HepG2 (cell line): ENCODE results near the gene MEMO1. TPM values are rescaled to one million over a fixed set of nuclear protein-coding genes. Genes with fewer than 3 reads are reported as not detected.

Experiments
- BHLHE40 ChIP-seq: IDR thresholded peaks from 2 replicates; pipeline ENCODE4 v1.6.1; 2011; ENCODE audit warnings: low read length, improper control_type of control experiment
- CENPT ChIP-seq: sonication (generic); formaldehyde crosslinking; IDR thresholded peaks from 2 replicates; pipeline ENCODE4 v1.8.0; 2022; ENCODE audit warnings: low read depth, mild to moderate bottlenecking, moderate library complexity, missing genetic modification reagents
- DMTF1 ChIP-seq: sonication (generic); formaldehyde crosslinking; IDR thresholded peaks from 2 replicates; pipeline ENCODE4 v1.4.0; 2020; ENCODE audit warnings: mild to moderate bottlenecking, missing genetic modification reagents
- IKZF4 ChIP-seq: sonication (generic); formaldehyde crosslinking; IDR thresholded peaks from 2 replicates; pipeline ENCODE4 v1.5.1; 2020; ENCODE audit warnings: borderline replicate concordance, mild to moderate bottlenecking, low read depth, missing genetic modification reagents; ENCODE audit errors: not compliant biosample characterization
- KAT8 ChIP-seq: IDR thresholded peaks from 2 replicates; pipeline ENCODE4 v1.6.1; 2016; ENCODE audit warnings: missing genetic modification reagents, missing compliant biosample characterization
- SMARCC2 ChIP-seq: fragments of 450-650 bp; IDR thresholded peaks from 2 replicates; pipeline ENCODE4 v1.6.1; 2017; ENCODE audit warnings: antibody characterized with exemption, mild to moderate bottlenecking
- SRY ChIP-seq: sonication (generic); formaldehyde crosslinking; IDR thresholded peaks from 2 replicates; pipeline ENCODE4 v1.8.0; 2022; ENCODE audit warnings: mild to moderate bottlenecking, missing genetic modification reagents
- ZNF101 ChIP-seq: sonication (generic); formaldehyde crosslinking; IDR thresholded peaks from 2 replicates; pipeline ENCODE4 v1.4.0; 2020; ENCODE audit warnings: mild to moderate bottlenecking, low read depth, missing genetic modification reagents, borderline replicate concordance
- ZNF33A ChIP-seq: sonication (generic); formaldehyde crosslinking; IDR thresholded peaks from 2 replicates; pipeline ENCODE4 v1.5.1; 2020; ENCODE audit warnings: missing genetic modification reagents, mild to moderate bottlenecking, moderate library complexity, borderline replicate concordance
- ZNF354B ChIP-seq: sonication (generic); formaldehyde crosslinking; IDR thresholded peaks from 2 replicates; pipeline ENCODE4 v1.8.0; 2022; ENCODE audit warnings: mild to moderate bottlenecking, missing genetic modification reagents
- ZNF512B ChIP-seq: sonication (generic); formaldehyde crosslinking; IDR thresholded peaks from 2 replicates; pipeline ENCODE4 v1.5.1; 2020; ENCODE audit warnings: missing genetic modification reagents, mild to moderate bottlenecking, borderline replicate concordance
- ZNF543 ChIP-seq: sonication (generic); formaldehyde crosslinking; IDR thresholded peaks from 2 replicates; pipeline ENCODE4 v1.4.0; 2020; ENCODE audit warnings: mild to moderate bottlenecking, missing genetic modification reagents
- ZNF674 ChIP-seq: sonication (generic); formaldehyde crosslinking; IDR thresholded peaks from 2 replicates; pipeline ENCODE4 v1.5.0; 2020; ENCODE audit warnings: low read depth, mild to moderate bottlenecking, missing genetic modification reagents
- polyA plus RNA-seq, 8 experiments: library from polyadenylated mRNA; depleted of rRNA in 3 of 8; stranded (reverse) in 7 of 8; unstranded in 1 of 8; fragments of >200 nt; fragmentation: Illumina TruSeq in 4 of 8; extraction: Trizol in 4 of 8; gene quantifications; 2 replicates each; pipeline versions ENCODE4 v1.2.1 to v1.2.3, GENCODE V29; 2011 to 2016; ENCODE audit warnings: low read depth in 4 of 8, missing spikeins in 1 of 8, mixed read lengths in 1 of 8; ENCODE audit not compliant: insufficient read depth in 1 of 8
- total RNA-seq, 5 experiments: library from RNA; depleted of rRNA; stranded (reverse); fragments of >200 nt; fragmentation: Illumina TruSeq; extraction: Trizol; gene quantifications; 2 replicates each; pipeline ENCODE4 v1.2.3, GENCODE V29; 2016; ENCODE audit warnings: low read depth in 1 of 5
- TF ChIP-seq, protein P1 (sequence below): sonication (generic); formaldehyde crosslinking; IDR thresholded peaks from 2 replicates; pipeline ENCODE4 v1.5.0; 2020; ENCODE audit warnings: missing genetic modification reagents, mild to moderate bottlenecking, borderline replicate concordance
- TF ChIP-seq, protein P2 (sequence below): IDR thresholded peaks from 2 replicates; pipeline ENCODE4 v1.6.1; 2016; ENCODE audit warnings: low read depth, missing genetic modification reagents, missing compliant biosample characterization

Gene MEMO1
- total and polyA plus RNA-seq, 2 of the 13 experiments (the other 11 are each of a cell fraction or from before 2014, with no cell fraction given): 69.8 to 81.6 TPM

DNA sequence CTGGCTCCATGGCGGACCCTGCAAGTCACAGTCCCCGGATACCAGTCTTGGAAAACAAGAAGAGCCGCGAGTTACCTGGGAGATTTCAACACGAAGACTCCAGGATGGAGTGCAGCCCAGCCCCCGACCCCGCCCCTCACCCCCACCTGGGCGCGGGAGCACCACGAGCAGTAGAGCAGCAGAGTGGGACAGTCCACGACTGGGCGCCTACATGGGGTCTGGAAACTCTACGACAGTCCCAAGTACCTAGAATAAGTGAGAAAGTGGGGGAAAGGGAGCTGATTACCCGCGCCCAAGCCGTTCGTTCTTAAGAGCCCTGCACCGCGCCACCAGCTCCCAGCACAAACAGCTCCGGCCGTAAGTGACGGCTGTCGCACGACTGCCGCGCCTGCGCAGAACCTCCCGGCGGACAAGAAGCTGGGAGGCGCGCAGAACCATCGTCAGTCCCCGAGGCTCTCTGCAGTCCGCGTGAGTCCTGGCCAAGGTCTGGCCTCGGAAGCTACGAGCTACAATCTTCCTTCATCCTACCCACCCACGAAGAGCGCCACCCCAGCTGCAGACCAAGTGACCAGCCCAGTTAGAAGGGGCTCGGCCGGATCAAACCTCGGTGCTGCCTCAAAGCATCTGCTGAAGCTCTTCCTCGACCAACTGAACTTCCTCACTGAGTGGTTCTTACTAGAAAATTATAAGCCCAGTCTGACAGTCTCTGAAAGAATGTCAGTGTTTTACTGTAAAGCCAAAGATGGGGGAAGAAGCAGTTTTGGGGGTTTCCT, 28.8 kb upstream of the MEMO1 start, which contains the start of gene DPY30 (continued):
- peak; percentile 86; the same call in 1 of the 2 replicates for TF ChIP-seq ZNF543 (CRISPR knock-in tag)
- 0 out of 2 replicates have a peak, but pooled peaks have one; percentile 91 for TF ChIP-seq ZNF33A (CRISPR knock-in tag)
- peak; percentile 69; the same call in 1 of the 2 replicates for TF ChIP-seq ZNF512B (CRISPR knock-in tag)
- 0 out of 2 replicates have a peak, but pooled peaks have one; percentile 67 for TF ChIP-seq ZNF101
- TF ChIP-seq ZNF674 (CRISPR knock-in tag): no peak
- TF ChIP-seq DMTF1 (CRISPR knock-in tag): no peak
- TF ChIP-seq BHLHE40: 0 out of 2 replicates have a peak, but pooled peaks have one; percentile 18
- peak; percentile 96 for TF ChIP-seq KAT8 (CRISPR knock-in tag)
- TF ChIP-seq, protein P1, sequence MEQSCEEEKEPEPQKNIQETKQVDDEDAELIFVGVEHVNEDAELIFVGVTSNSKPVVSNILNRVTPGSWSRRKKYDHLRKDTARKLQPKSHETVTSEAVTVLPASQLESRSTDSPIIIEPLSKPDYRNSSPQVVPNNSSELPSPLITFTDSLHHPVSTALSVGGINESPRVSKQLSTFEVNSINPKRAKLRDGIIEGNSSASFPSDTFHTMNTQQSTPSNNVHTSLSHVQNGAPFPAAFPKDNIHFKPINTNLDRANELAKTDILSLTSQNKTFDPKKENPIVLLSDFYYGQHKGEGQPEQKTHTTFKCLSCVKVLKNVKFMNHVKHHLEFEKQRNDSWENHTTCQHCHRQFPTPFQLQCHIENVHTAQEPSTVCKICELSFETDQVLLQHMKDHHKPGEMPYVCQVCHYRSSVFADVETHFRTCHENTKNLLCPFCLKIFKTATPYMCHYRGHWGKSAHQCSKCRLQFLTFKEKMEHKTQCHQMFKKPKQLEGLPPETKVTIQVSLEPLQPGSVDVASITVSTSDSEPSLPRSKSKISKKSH (CRISPR knock-in tag): peak; percentile 89; the same call in 1 of the 2 replicates
- TF ChIP-seq CENPT (CRISPR knock-in tag): no peak
- 0 out of 2 replicates have a peak, but pooled peaks have one; percentile 77 for TF ChIP-seq ZNF354B (CRISPR knock-in tag)
- TF ChIP-seq SRY (CRISPR knock-in tag): 0 out of 2 replicates have a peak, but pooled peaks have one; percentile 45
- peak; percentile 93 for TF ChIP-seq IKZF4 (CRISPR knock-in tag)
- TF ChIP-seq SMARCC2: 0 out of 2 replicates have a peak, but pooled peaks have one; percentile 40
- TF ChIP-seq, protein P2, sequence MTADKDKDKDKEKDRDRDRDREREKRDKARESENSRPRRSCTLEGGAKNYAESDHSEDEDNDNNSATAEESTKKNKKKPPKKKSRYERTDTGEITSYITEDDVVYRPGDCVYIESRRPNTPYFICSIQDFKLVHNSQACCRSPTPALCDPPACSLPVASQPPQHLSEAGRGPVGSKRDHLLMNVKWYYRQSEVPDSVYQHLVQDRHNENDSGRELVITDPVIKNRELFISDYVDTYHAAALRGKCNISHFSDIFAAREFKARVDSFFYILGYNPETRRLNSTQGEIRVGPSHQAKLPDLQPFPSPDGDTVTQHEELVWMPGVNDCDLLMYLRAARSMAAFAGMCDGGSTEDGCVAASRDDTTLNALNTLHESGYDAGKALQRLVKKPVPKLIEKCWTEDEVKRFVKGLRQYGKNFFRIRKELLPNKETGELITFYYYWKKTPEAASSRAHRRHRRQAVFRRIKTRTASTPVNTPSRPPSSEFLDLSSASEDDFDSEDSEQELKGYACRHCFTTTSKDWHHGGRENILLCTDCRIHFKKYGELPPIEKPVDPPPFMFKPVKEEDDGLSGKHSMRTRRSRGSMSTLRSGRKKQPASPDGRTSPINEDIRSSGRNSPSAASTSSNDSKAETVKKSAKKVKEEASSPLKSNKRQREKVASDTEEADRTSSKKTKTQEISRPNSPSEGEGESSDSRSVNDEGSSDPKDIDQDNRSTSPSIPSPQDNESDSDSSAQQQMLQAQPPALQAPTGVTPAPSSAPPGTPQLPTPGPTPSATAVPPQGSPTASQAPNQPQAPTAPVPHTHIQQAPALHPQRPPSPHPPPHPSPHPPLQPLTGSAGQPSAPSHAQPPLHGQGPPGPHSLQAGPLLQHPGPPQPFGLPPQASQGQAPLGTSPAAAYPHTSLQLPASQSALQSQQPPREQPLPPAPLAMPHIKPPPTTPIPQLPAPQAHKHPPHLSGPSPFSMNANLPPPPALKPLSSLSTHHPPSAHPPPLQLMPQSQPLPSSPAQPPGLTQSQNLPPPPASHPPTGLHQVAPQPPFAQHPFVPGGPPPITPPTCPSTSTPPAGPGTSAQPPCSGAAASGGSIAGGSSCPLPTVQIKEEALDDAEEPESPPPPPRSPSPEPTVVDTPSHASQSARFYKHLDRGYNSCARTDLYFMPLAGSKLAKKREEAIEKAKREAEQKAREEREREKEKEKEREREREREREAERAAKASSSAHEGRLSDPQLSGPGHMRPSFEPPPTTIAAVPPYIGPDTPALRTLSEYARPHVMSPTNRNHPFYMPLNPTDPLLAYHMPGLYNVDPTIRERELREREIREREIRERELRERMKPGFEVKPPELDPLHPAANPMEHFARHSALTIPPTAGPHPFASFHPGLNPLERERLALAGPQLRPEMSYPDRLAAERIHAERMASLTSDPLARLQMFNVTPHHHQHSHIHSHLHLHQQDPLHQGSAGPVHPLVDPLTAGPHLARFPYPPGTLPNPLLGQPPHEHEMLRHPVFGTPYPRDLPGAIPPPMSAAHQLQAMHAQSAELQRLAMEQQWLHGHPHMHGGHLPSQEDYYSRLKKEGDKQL (CRISPR knock-in tag): no peak; the same call in 1 of the 2 replicates
